ENCODE data around the gene LINC00237. TPM values are rescaled to one million over a fixed set of nuclear protein-coding genes. Genes with fewer than 3 reads are reported as not detected.

Gene LINC00237
- total RNA-seq (2014; rRNA removed; shearing (Covaris generic); ENCODE audit: low replicate concordance), result not detected in 2 replicates

- no peak for DNase-seq
- no peaks in the 10 kb centered on the region for H3K36me3 ChIP-seq
These were observed at the start of gene LINC00237 for GRCh38 chr20:21106171-21107017. TSS of gene LINC00237 (minus strand) at chr20:21106358.

DNA sequence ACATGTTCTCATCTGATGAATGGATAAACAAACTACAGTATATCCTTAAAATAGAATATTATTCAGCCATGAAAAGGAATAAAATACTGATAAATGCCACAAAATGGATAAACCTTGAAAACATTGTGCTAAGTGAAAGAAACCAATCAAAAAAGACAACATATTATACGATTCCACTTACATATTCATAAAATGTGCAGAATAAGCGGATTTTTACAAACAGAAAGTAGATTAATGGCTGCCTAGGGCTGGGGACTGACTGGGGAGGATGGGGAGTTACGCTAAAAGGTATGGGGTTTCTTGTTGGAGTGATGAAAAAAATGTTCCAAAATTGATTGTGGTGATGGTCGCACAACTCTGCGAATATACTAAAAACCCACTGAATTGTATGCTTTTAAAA is 49.1 kb upstream of the LINC00237 start:
- no peak for DNase-seq
- no peaks in the 10 kb centered on the region for H3K36me3 ChIP-seq
- H3K9me3 ChIP-seq, result no peaks in the 10 kb centered on the region
- no peaks in the 10 kb centered on the region for H3K27me3 ChIP-seq
- H3K4me3 ChIP-seq, result no peak overlapping the region

More at GRCh38 chr20:21106171-21107017, at the start of gene LINC00237:
- Histone ChIP-seq H3K27me3 (peaks cover under 1% of the 10 kb centered on the region; the same call in 1 of the 2 replicates), H3K4me3 (no peak within 1 kb of the TSS), H3K9me3 (no peaks in the 10 kb centered on the region)

DNA sequence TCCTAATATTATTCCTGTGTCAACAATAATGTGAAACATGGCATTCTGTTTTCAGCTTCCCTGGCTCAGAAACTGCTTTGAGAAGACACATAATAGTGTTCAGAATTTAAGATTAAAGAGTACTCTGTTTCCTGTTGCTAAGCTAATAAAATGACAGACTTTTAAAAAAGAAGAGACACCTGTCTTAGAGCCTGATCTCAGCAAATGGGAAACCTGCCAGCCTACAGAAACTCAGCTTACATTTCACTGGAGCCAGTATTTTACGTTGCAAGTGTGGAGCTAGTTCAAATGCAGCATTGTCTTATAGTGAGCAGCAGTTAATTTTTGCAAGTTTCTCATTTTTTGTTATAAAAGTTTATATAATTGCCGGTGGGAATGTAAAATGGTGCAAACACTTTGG is 48.5 kb upstream of the LINC00237 start:
- no peak overlapping the region for H3K4me3 ChIP-seq
- H3K27me3 ChIP-seq, result no peaks in the 10 kb centered on the region
- no peaks in the 10 kb centered on the region for H3K36me3 ChIP-seq
- H3K9me3 ChIP-seq, result no peaks in the 10 kb centered on the region
- no peak for DNase-seq

- DNase-seq, result no peak
- no peaks in the 10 kb centered on the region for H3K27me3 ChIP-seq
- no peaks in the 10 kb centered on the region for H3K9me3 ChIP-seq
- H3K36me3 ChIP-seq, result no peaks in the 10 kb centered on the region
- H3K4me3 ChIP-seq, result no peak overlapping the region
These were observed 45.6 kb upstream of the LINC00237 start for GRCh38 chr20:21151791-21152190.

DNA sequence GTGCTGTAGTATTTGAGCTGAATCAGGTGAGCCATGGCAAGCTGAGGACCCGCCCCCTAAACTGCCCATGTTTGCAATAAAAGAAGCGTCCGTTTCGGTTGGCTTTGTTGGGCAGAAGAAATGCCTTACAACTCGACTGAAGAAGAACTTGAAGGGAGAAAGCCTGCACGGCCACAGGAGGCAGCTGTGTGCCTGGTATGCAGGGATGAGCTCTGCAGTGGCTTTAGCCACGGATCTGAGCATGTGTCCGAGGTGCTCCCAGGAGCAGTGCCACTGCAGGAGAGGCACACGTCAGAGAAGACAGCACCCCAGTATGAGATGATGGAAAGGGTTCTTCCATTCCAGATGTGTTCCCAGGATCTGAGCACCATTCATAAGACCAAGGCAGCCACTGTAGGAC is 43.2 kb upstream of the LINC00237 start:
- no peak for DNase-seq
- H3K27me3 ChIP-seq, result no peaks in the 10 kb centered on the region
- H3K9me3 ChIP-seq, result no peaks in the 10 kb centered on the region
- H3K4me3 ChIP-seq, result no peak overlapping the region
- H3K36me3 ChIP-seq, result no peaks in the 10 kb centered on the region

DNA sequence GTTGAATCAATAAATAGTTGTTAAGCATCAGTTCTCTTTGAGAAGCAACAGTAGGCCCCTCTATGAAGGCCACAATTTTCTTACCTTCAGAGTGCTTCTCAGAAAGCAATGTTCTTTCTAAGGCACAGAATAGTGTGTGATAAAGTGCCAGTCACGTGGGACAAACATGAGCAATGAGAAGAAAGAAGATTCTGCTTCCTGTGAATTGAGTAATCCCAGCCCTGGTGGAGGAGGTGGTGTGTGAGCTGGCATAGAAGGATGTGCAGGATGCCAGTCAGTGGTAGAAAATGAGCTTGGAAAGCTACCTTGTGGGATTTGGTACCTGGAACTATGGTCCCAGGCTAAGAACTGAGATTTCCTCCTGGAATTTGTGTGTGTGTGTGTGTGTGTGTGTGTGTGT is 41.4 kb upstream of the LINC00237 start:
- H3K27me3 ChIP-seq, result no peaks in the 10 kb centered on the region
- H3K36me3 ChIP-seq, result no peaks in the 10 kb centered on the region
- no peak for DNase-seq
- H3K4me3 ChIP-seq, result no peak overlapping the region
- H3K9me3 ChIP-seq, result no peaks in the 10 kb centered on the region

DNA sequence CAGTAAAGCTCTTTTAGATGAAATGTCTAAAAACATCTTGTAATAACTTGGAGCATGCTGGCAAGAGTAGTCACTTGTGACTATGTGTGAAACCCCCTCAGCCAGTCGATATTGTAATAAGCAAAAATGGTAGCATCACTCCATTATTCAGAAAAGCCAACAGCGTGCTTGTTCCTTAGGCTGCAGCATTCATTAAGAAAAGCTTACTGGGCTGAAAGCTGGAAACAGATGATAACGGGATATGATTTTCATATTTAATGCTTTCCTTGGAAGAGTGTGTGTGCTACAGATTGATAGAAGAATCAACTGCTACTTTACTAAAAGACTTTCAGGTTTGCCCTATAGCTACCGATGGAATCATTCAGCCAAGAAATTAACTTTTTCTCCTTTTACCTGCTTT is 40.1 kb upstream of the LINC00237 start:
- no peaks in the 10 kb centered on the region for H3K36me3 ChIP-seq
- H3K27me3 ChIP-seq, result no peaks in the 10 kb centered on the region
- no peak for DNase-seq
- no peak overlapping the region for H3K4me3 ChIP-seq
- H3K9me3 ChIP-seq, result no peaks in the 10 kb centered on the region

DNA sequence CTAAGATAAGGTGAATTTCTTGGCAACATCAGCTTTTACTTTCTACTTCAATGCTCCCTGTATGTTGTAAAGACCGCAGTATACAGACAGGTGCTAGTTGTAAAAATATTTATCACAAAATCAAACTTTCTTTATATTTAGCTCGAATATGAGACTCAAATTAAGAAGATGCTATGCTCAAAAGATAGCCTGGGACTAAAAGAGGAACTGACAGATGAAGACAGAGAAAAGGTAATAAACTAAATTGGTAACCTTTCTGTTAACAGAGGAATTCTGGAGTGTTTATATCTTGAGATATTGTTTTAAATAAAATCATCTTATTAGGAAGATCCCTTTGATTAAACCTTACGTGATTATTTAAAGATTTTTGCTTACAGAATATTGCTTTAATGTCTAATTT is 39.3 kb upstream of the LINC00237 start:
- no peak for DNase-seq

DNA sequence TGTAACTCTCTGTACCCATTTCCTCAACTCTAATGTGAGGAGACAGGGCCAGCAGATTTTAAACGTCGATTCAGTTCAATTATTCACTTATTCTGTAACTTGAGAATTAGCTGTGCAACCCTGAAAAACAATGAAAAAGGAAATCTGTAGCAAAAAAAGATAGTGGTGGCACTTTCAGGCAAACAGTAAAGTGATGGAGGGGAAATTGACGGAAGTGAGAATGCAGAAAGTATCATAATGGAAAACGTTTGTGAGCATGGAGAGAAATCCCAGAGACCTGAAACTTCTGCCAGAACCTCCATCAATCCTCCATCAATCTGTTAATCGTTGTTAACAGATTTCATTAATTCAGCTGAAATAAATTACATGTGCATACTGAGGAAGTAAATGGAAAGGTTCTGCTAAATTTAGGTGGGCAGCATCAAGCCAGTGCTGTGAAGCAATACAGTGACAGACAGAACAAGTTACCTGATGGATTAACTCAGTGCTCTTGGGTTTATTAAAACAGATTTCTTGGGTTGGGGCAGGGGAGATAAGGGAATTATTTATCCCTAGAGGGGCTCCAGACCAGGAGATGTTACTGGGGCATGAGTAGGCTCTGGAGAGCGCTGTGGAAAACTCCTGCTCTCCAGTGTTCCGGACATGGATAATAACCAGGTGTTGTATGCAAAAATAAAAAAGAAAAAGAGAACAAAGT is 37.2 kb upstream of the LINC00237 start:
- no peak for DNase-seq
- no peaks in the 10 kb centered on the region for H3K9me3 ChIP-seq
- no peaks in the 10 kb centered on the region for H3K36me3 ChIP-seq
- H3K4me3 ChIP-seq, result no peak overlapping the region
- no peaks in the 10 kb centered on the region for H3K27me3 ChIP-seq

More for the DNA sequence above, 39.3 kb upstream of the LINC00237 start:
- no peaks in the 10 kb centered on the region for H3K36me3 ChIP-seq
- H3K27me3 ChIP-seq, result no peaks in the 10 kb centered on the region
- H3K9me3 ChIP-seq, result no peaks in the 10 kb centered on the region
- H3K4me3 ChIP-seq, result no peak overlapping the region

DNA sequence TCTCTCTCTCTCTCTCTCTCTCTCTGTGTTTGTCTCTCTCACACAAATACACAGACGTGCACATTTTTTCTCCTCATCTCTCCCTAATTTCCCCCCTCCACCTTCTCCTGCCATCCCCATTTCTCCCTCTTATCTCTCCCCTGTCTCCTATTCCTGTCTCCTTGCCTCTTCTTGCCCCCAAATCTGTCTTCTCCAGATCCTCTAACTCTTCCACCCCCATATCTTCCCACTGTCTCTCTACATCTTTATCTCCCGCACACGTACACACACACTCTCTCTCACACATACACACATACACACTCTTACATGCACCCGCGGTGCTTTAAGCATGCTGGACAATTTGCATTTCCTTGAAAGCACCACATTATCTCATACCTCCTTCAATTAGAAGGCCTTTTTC is 35.7 kb upstream of the LINC00237 start:
- no peak for DNase-seq
- Histone ChIP-seq H3K4me3 (no peak overlapping the region), H3K36me3 (no peaks in the 10 kb centered on the region), H3K27me3 (no peaks in the 10 kb centered on the region), H3K9me3 (no peaks in the 10 kb centered on the region)

DNA sequence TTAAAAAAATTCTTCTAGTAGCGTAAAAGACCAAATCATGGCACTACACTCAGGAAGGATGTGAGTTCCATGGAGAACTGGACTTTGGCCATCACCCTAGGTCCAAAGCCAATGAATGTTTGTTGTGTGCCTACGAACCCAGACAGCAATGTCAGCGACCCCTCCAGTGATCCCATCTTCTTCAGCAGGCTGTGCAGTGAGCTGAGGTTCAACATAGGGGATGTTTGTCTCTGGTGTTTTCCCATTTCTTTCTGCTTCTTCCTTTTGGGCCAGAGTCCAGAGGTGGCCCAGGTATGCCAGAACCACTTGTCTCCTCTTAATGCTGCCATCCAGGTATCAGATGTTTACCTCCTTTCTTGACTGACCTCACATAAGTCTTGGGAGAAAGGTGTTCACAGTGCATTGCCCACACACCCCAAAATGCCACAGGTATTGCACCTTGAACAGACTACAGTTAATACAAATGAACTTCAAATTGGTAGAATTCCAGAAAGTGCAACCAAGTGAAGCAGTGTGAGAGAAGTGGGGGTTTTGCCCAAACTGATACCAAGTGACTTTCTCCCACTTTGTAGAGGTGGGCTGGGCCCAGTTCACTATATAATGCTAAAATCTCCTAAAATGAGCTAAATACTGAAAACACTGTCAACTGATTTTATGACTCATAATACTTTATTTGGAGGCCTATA is 33.9 kb upstream of the LINC00237 start:
- DNase-seq, result no peak
- Histone ChIP-seq H3K36me3 (no peaks in the 10 kb centered on the region), H3K4me3 (no peak overlapping the region), H3K27me3 (no peaks in the 10 kb centered on the region), H3K9me3 (no peaks in the 10 kb centered on the region)

GRCh38 chr20:21137078-21137477 is 30.9 kb upstream of the LINC00237 start:
- Histone ChIP-seq H3K9me3 (no peaks in the 10 kb centered on the region), H3K36me3 (no peaks in the 10 kb centered on the region), H3K4me3 (no peak overlapping the region), H3K27me3 (no peaks in the 10 kb centered on the region)
- no peak for DNase-seq

DNA sequence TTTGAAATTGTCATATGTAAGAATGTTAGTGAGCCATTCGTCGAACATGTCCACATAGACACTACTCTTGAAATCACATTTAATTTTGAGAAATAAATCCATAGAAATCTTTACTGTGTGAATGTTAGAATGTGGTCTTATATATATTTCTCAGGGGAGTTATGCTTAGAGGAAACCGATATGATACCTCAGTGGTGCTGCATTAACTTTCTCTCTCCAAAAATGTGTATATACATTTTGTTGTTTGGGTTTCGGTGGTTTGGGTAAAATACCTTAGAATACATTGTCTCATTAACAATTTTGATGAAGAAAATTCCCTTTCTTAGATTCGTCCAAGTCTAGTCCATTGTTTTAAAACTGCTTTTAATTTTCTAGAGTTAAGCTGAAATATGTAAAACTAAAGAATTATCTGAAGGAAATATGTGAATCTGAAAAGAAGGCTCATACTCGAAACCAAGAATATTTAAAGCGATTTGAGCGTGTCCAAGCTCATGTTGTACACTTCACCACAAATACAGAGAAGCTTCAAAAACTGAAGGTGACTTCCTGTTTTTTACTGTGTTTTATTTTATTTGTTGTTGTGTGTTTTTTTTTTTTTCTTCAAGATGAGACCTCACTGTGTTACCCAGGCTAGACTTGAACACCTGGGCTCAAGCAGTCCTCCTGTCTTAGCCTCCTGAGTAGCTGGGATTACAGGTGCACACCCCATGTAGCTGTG is 30.0 kb upstream of the LINC00237 start:
- no peaks in the 10 kb centered on the region for H3K27me3 ChIP-seq
- DNase-seq, result no peak

GRCh38 chr20:21134883-21135493 is 28.8 kb upstream of the LINC00237 start:
- H3K27me3 ChIP-seq, result no peaks in the 10 kb centered on the region
- no peak overlapping the region for H3K4me3 ChIP-seq
- no peaks in the 10 kb centered on the region for H3K36me3 ChIP-seq
- no peaks in the 10 kb centered on the region for H3K9me3 ChIP-seq
- DNase-seq, result no peak

More for the DNA sequence above, 30.0 kb upstream of the LINC00237 start:
- H3K9me3 ChIP-seq, result no peaks in the 10 kb centered on the region
- no peaks in the 10 kb centered on the region for H3K36me3 ChIP-seq
- no peak overlapping the region for H3K4me3 ChIP-seq

- Histone ChIP-seq H3K27me3 (no peaks in the 10 kb centered on the region), H3K9me3 (no peaks in the 10 kb centered on the region), H3K4me3 (no peak overlapping the region), H3K36me3 (no peaks in the 10 kb centered on the region)
- DNase-seq, result no peak
These were observed 27.9 kb upstream of the LINC00237 start for GRCh38 chr20:21133917-21134622.

- no peaks in the 10 kb centered on the region for H3K27me3 ChIP-seq
- no peak for DNase-seq
- H3K36me3 ChIP-seq, result no peaks in the 10 kb centered on the region
- H3K4me3 ChIP-seq, result no peak overlapping the region
- H3K9me3 ChIP-seq, result no peaks in the 10 kb centered on the region
These were observed 27.2 kb upstream of the LINC00237 start for GRCh38 chr20:21133404-21133803.
